HG02938 (cell line): ENCODE results near the gene FBXO24.
"Not testable (repeated sequence)": the region's sequence is repeated elsewhere in the genome, so short reads cannot be mapped to it uniquely, and the experiment has no call there.

Experiments
- ATAC-seq: cut with Tn5 transposase; IDR thresholded peaks from one replicate; pipeline ENCODE4 v1.9.1; 2021; ENCODE audit warnings: mild to moderate bottlenecking, moderate library complexity; ENCODE audit not compliant: unreplicated experiment

FBXO24 gene

GRCh38 chr7:100586266-100587025, at the start of gene FBXO24:
Gene FBXO24 (plus strand): TSS chr7:100586328. CDS start chr7:100586626, 298 bp downstream.
- peak; percentile 91 for ATAC-seq

DNA sequence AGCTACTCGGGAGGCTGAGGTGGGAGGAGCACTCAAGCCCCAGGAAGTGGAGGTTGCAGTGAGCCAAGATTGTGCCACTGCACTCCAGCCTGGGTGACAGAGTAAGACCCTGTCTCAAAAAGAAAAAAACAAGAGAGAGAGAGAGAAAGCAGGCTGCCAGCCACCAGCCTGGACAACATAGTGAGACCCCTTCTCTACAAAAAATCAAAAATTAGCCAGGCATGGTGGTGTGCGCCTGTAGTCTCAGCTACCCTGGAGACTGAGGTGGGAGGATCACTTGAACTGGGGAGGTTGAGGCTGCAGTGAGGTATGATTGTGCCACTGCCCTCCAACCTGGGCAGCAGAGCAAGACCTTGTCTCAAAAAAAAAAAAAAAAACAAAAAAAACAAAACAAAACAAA, 49.4 kb upstream of the FBXO24 start:
- not testable (repeated sequence) for ATAC-seq

DNA sequence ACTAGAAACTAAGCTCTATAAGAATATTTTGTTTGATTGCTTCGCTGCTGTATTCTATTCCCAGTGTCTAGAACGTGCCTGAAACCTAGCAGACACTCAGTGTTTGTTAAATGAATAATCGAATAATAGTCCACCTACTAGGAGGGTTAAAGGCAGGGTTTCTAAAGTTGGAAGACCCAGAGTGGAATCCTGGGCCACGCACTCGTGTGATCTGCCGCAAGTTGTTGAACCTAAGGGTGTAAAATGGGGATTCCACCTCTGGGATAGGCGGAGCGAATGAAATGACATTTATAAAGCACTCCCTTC, 47.8 kb upstream of the FBXO24 start:
- ATAC-seq: no peak

- ATAC-seq: peak; percentile 90
Measured at GRCh38 chr7:100538654-100539435, 47.3 kb upstream of the FBXO24 start, which contains the start of gene AGFG2. Gene AGFG2 (plus strand): TSS chr7:100539203. CDS start chr7:100539347, 144 bp downstream.

GRCh38 chr7:100539436-100540006, 46.6 kb upstream of the FBXO24 start:
- ATAC-seq: no peak

DNA sequence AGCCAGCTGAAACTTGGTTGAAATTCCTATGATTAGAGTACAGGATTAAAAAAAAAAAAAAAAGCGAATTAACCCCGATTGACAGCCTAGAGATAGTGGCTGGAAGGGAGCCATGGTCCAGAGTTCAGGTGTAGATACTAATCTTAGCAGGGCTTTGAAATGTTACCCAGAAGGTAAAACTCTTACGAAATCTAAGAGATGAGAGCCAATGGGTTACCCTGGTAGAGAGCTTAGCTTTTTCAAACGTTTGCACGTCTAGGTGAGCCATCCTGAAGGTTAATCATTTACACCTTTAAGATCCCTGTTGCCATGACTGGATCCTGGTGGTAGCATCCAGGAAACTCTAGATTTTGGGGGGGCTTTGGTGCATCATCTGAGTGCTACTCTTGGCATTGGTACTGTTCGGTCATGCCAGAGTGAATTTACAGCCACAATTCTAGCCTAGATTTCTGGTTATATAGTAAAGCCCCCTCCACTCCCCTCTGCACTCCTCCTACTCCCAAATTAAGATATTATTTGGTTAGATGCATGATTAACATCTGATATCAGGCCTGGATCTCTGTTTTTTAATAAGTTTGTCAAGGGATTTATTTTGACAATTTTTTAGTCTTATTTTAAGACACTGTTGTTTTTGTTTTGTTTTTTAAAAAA, 45.9 kb upstream of the FBXO24 start:
- ATAC-seq: no peak

- not testable (repeated sequence) for ATAC-seq
Measured at GRCh38 chr7:100541309-100541708, 44.8 kb upstream of the FBXO24 start.

DNA sequence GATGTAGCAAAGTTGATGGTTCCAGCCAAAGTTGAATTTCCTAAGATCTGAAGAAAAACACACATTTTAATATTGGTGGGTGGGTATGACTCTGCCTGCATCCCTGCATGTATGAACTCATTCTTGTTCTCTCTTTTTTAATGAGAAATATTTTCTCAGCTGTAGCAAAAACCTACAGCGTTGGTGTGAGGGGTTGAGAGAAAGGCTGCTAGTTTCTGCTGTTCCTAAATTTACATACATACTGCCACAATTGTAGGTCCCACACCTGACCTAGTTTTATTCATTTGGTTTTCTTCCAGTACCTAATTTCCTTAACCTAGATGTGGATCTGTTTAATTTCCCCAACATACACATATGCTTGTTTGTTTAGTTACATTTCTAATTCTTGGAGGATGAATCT, 42.5 kb upstream of the FBXO24 start:
- ATAC-seq: no peak

GRCh38 chr7:100544386-100544785, 41.7 kb upstream of the FBXO24 start:
- ATAC-seq: no peak

- ATAC-seq: no peak
Measured at GRCh38 chr7:100544967-100545359, 41.2 kb upstream of the FBXO24 start.

DNA sequence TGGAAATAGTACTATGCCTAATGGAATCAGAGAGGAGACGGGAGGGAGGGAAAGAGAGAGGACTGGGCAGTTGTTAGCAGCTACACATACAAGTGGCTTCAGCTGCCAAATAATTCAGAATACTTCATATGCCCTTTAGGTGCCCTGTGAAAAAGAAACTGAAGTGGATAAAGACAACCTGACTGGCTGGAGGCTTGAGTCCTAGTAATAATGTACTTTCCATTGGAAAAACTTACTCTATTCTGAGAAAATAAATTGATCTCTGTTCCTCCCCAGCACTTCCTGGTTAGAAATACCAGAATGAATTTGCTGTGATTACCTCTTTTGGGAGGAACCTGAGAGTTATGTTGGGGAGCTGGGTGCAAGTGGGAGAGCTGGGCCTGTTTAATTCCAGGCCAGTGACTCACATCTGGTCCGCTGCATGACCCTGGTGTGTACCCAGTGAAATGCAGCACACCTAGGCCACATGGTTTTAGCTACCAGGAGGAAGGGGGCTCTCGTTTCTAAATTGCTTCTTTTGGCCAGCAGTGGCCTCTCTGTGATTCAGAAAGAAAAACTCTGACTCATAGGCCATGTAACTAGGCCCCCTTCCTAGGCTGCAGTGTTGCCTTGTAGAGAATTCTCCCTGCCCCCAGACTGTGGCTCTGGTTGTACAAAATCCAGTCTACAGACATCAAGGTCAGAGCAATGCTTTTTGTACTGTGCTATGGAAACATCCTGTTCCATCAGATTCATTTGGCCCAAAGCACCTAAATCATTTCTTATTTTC, 40.6 kb upstream of the FBXO24 start:
- no peak for ATAC-seq

- no peak for ATAC-seq
Measured at GRCh38 chr7:100546129-100546925, 39.8 kb upstream of the FBXO24 start.

DNA sequence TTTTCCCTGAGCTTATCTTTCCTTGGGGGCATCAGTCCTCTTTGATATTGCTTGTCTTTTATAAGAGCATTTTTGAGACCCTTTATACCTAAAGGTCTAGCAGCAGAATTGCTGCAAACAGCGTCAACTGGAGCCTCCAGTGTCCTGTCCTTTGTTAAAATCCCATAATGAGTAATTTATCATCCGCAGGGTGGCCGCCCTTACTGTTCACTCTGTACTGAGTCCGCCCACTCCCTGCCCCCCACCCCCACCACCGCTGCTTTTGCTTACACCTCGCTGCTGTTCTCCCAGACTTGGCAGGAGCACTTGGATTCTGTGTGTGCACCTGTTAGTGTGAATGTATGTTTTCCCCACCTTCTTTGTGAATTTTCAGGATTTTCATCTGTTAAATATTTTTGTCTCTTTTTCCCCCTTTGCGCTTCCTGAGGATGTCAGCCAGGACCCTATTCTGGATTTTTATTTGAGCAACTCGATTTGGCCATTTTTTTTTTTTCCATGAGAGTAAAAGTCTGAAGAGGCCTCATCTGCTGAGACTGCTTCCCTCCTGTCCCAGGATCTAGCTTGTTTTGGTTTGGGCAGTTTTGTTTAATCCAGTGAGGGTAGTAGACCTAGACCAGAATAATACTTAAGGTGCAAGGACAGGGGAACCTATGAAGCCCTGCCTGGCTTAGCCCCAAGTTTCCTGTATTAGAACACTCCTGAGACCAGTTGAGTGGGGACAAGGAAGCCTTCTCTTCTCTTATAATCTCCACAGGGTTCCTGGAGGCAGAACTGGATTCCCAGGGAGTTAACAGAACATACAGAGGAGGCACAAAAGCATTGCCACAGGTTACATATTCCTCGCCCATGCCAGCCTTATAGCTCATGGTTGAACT, 39.0 kb upstream of the FBXO24 start:
- ATAC-seq: no peak

DNA sequence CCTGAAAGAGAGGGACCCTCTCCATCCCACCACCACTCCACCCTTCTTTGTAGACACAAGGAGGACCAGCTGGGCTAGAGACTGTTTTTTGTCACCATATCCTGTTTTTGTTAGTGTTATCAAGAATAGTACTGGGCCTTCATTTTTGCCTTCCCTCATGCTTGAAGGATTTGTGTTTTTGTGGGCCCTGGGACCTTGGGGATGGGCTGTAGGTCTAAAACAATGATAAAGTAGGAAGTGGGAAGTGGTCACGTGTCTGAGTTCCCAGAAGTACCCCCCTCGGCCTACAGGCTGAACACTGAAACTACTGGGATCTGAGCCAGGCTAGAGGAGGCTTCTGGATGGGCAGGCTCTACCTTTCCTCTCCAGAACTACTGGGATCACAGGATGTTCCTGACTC, 38.3 kb upstream of the FBXO24 start:
- no peak for ATAC-seq

DNA sequence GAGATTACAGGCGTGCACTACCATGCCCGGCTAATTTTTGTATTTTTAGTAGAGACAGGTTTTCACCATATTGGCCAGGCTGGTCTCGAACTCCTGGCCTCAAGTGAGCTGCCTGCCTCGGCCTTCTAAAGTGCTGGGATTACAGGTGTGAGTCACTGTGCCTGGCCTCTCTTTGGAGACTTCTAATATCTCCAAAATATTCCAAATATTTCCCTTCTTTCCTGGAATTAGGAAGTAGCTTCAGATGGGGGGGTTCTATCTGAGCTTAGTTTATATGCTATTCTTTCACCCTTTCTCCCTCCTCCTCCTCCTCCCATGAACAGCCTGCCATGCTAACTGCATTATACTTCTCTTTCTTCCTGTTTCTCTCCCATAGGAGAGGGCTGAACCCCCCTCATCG, 37.7 kb upstream of the FBXO24 start:
- ATAC-seq: not testable (repeated sequence)

GRCh38 chr7:100552532-100552931, 33.6 kb upstream of the FBXO24 start:
- ATAC-seq: no peak

DNA sequence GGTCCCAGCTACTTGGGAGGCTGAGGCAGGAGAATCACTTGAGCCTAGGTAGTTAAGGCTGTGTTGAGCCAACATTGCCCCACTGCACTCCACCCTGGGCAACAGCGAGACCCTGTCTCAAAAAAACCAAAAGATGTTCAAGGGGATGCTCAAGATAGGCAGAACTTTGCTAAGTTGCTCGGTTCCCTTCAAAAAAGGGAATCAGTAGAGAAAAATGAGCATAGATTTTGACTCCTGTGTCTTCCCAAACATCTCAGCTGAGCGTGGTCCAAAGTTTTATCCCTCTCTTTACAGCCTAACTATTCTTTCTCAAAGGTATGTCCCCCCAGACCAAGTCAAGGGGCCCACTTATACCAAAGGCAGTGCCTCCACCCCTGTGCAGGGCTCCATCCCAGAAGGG, 33.1 kb upstream of the FBXO24 start:
- no peak for ATAC-seq

DNA sequence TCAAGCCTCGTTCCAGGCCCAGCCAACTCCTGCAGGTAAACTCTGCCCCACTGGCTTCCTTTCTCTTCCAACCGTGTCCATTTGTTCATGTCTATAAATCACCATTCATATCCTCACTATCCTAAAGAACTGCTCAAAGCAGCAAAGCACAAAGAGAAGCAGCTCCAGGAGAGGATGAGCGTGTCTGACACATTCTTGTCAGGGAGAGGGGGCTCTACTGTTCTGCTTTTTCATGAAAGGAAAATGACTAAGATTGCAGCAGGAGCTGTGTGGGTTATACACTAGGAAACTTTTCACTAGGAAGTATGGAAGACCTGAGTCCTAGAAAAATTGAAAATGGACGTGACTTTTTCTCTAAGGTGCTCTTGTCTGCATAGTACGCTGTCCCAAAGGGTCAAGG, 30.4 kb upstream of the FBXO24 start:
- no peak for ATAC-seq

GRCh38 chr7:100556541-100556940, 29.6 kb upstream of the FBXO24 start:
- ATAC-seq: no peak
